Erythroblast (primary cell): ENCODE results near the gene FGF22.

Experiments used
- GATA1 ChIP-seq: IDR thresholded peaks from 2 replicates; pipeline ENCODE4 v1.6.1; 2011; ENCODE audit warnings: low read depth, mild to moderate bottlenecking, control low read depth, low read length, moderate library complexity
- POLR2A ChIP-seq: IDR thresholded peaks from 2 replicates; pipeline ENCODE4 v1.6.1; 2011; ENCODE audit warnings: mild to moderate bottlenecking, low read length

DNA sequence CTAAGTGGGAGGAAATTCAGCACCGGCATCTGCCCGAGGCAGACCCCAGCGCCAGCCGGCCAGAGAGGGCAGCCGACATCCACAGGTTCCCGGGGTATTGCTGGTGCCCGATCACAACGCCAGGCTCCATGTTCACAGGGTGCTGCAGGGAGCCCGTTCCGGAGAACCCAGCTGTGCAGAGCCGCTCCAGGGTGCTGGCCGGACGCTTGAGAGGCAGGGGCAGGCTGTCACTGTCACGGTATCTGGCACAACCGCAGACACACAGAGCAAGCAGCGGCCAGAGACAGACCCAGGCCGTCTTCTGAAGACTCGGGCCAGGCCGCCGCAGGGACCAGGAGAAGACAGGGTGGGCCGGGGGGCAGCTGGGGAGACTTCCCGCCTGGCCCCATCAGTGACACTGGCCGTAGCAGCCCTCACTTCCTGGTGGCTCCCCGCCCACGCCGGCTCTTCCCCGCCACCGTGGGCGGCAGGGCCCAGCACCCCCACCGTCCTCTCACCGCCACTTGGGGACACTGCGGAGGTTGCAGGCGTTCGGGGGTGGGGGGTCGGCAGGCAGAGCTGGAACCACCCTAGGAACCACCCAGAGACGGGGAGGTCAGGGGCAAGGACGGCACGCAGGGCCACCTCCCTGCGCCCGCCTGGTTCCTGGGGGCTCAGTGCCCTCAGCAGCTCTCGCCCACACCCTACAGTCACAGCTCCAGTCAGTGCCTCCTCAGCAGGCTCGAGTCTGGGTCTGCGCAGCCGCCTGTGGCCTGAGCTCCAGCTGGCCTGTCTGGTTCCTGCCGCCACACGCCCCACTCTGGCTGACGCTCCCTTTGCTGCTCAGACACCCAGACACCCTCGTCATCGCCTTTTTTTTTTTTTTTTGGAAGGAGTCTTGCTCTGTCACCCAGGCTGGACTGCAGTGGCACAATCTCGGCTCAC, 19.5 kb downstream of the FGF22 start:
- no peak for TF ChIP-seq POLR2A
- no peak for TF ChIP-seq GATA1
